C1 segment of cervical spinal cord (tissue), 14 donors: ENCODE measurements around the gene AHCTF1.
"Not testable (repeated sequence)": the region's sequence is repeated elsewhere in the genome, so short reads cannot be mapped to it uniquely, and the experiment has no call there.

Source experiments
- DNase-seq, 14 donors: peaks; one replicate each; lab custom pipeline; 2025; lab: John Stamatoyannopoulos, UW

AHCTF1 gene

GRCh38 chr1:246837418-246838117, 94.2 kb downstream of the AHCTF1 start:
- DNase-seq: no peak

GRCh38 chr1:246836209-246836966, 95.4 kb downstream of the AHCTF1 start:
- no peak for DNase-seq

DNA sequence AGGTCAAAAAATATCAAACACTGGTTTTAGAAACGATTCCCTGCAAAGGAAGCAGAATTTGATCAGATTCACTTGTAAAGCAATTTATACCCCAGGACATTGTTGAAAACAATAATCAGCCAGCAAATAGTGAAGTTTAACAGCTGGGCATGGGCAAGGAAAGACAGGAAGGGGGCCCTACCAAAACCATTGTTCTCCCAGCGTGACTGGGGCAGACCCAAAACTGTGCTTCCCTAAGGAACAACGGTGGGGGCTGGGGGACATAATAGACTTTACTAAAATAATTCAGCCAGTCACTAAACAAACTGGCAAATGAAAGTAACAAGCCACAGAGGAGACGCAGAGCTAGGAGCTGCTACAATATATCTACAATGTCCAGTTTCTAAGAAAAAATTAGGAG, 100.2 kb downstream of the AHCTF1 start:
- DNase-seq: no peak

- DNase-seq: no peak
Measured at GRCh38 chr1:246828818-246829217, 102.9 kb downstream of the AHCTF1 start.

DNA sequence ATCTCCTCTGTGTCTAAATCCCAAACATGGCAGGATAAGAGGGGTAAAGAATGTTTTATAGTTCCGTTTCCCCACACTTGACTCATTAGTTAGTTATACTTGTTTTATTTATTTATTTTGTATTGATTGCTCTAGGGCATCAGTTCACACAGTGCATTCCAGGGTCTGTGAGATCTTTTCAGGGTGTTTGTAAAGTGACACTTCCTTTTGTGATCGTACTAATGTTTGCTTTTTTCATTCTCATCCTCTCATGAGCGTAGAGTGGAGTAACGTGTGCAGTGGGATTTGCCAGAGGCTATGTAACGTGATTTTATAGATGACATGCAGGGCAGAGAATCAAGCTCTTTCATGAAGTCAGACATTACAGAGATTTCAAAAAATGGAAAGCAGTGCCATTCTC, 104.4 kb downstream of the AHCTF1 start:
- DNase-seq: no peak

DNA sequence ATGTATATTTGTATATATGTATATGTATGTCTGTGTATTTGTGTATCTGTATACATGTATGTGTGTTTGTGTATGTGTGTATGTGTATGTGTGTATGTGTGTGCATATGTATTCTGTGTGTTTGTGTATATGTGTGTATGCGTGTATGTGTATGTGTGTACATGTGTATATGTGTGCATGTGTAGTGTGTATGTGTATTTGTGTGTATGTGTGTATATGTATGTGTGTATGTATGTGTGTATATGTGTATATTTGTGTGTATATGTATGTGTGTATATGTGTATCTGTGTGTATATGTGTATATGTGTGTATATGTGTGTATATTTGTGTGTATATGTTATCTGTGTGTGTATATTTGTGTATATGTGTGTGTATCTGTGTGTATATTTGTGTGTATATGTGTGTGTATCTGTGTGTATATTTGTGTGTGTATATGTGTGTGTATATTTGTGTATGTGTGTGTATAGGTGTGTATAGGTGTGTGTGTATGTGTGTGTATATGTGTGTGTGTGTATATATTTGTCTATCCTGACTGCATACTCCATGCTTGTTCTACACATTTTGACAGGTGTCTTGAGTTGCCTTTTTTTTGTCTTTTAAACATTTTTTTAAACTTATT, 106.1 kb downstream of the AHCTF1 start:
- DNase-seq: no peak

GRCh38 chr1:246824541-246824940, 107.2 kb downstream of the AHCTF1 start:
- DNase-seq: no peak

- DNase-seq: not testable (repeated sequence)
Measured at GRCh38 chr1:246822154-246822553, 109.6 kb downstream of the AHCTF1 start.

DNA sequence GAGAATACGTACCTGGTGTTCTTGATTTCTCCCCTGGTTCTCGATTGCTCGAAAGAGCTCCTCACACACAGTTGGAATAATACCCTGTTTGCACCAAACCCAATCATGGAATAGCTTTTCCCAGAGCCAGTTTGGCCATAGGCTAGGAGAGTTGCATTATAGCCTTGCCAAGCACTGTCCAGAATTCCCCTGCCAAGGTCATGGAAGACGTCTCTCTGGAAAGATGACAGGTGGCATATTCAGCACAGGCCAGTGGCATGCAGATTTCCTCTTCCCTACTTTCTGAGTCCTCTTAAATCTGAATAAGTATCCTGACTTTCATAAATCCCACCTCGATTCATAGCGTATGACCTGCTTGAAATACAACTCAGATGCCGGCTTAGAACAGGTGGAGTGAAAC, 111.1 kb downstream of the AHCTF1 start:
- no peak for DNase-seq

DNA sequence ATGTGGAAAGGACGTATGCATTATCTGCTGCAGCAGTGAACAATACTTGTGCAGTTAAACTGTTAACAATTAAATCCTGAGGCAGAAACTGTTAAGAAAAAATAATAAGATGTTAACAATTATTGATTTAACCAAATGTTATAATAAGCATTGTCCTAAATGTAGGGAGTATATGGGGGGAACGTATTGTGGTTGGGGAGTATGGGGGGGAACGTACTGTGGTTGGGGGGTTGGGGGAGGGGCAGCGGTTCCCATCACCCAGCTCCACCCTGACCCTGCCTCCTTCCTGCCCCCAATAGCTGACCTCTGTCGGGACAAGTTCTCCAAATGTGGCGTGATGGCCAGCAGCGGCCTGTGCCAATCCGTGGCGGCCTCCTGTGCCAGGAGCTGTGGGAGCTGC, 114.0 kb downstream of the AHCTF1 start:
- DNase-seq: peak in 3 of 14 donors; percentile 6 to 21 (median 12)

DNA sequence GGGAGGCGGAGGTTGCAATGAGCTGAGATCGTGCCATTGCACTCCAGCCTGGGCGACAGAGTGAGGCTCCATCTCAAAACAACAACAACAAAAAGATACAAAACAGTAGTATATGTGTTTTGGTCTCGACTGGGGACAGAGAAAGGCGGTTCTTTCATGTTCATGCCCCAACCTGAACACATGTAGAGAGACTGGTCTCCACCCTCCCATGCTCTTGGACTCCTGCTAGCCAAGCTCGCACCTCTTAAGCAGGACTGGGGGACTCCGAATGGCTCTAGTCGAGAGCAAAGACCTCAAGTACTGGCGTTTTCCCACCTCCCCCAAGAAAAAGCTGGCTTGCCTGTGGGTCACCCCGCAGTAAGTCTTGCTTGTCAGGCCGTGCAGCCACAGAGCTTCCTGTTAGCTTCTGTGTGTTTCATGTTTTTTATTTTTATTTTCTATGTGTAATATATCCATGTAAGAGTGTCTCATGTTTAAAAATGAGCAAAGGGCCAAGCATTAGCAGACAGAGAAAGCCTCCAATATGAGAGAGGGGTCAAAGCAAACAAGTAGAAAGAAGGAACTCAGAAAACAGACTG, 116.0 kb downstream of the AHCTF1 start:
- no peak for DNase-seq

- no peak for DNase-seq
Measured at GRCh38 chr1:246814890-246815289, 116.9 kb downstream of the AHCTF1 start.

DNA sequence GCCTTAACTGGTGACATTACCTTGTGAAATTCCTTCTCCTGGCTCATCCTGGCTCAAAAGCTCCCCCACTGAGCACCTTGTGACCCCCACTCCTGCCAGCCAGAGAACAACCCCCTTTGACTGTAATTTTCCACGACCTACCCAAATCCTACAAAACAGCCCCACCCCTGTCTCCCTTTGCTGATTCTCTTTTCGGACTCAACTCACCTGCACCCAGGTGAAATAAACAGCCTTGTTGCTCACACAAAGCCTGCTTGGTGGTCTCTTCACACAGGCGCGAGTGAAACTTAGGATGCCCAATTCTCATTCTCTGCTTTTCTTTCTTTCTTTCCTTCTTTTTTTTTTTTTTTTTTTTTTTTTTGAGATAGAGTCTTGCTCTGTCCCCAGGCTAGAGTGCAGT, 118.4 kb downstream of the AHCTF1 start:
- not testable (repeated sequence) for DNase-seq

- no peak for DNase-seq
Measured at GRCh38 chr1:246811985-246812384, 119.8 kb downstream of the AHCTF1 start.

GRCh38 chr1:246809473-246809872, 122.3 kb downstream of the AHCTF1 start:
- no peak for DNase-seq

GRCh38 chr1:246805135-246805716, 126.5 kb downstream of the AHCTF1 start:
- DNase-seq: no peak

GRCh38 chr1:246803883-246804282, 127.9 kb downstream of the AHCTF1 start:
- DNase-seq: no peak

DNA sequence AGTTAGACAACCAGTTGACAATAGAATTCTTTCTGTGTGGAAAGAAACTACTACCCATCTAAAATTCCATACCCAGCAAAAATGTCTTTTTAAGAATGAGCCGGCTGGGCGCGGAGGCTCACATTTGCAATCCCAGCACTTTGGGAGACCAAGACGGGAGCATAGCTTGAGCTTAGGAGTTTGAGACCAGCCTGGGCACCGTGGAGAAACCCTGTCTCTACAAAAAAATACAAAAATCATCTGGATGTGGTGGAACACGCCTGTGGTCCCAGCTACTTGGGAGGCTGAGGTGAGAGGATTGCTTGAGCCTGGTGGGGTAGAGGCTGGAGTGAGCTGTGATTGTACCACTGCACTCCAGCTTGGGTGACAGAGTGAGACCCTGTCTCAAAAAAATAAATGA, 128.4 kb downstream of the AHCTF1 start:
- DNase-seq: no peak

DNA sequence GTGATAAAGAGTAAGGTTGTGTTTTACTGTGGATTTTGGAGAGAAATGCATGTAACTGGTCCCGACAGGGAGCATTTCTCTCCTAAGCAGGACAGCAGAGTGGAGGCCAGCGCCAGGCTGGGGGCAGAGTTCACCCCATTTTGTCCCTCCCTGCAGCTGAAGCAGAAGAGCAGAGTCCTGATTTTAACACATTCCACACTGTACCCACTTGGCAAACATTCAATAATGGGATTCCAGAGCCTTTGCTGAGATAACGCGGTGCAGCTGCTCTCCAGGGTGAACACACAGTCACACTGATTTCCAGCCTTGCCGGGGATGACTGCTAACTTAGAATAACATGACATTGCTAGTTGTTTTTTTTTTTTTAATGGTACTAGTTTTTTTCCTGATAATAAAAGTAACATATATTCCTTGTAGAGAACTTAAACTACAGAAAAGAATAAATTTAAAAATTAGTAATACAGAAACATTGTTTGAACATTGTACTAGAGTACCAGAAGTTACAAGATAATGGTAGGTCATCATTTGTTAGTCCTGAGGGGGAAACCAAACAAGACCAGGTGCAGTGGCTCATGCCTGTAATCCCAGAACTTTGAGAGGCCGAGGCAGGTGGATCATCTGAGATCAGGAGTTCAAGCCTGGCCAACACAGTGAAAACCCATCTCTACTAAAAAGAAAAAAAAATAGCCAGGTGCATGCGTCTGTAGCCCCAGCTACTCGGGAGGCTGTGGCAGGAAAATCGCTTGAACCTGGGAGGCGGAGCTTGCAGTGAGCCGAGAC, 130.3 kb downstream of the AHCTF1 start:
- no peak for DNase-seq

DNA sequence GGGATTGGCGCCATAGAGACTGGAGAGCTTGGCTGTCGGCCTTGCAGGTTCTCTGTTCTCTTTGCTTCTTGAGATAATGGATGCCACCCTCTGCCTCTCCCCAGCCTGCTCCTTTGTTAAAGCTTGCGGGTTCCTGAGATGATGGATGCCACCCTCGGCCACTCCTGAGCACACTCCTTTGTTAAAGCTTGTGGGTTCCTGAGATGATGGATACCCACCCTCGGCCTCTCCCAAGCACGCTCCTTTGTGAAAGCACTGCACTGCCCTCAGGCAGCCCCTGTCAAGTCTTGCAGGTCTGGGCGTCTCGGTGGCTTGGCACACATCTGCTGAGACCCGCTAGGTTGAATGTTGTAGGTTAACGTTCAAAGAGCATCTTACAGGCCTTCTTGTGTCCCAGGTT, 131.0 kb downstream of the AHCTF1 start:
- no peak for DNase-seq

DNA sequence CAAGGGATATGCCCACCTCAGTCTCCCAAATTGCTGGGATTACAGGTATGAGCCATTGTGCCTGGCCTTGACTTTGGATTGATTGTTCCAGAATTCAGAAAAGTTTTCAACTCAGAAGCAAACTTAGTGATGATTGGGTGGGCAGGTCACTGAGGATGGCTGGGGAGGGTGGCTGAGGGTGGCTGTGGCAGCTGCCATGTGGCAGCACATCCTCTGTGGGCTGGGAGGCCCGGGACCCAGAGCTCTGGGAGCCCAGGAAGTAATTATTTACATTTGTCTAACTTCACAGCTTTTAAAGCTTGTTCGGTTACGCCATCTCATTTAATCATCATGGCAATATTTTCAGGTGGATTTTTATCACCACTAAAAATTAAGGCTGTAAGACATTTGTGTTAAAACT, 131.4 kb downstream of the AHCTF1 start:
- no peak for DNase-seq
